ENCODE results near the gene KANSL1. TPM values are rescaled to one million over a fixed set of nuclear protein-coding genes. Genes with fewer than 3 reads are reported as not detected.

Gene KANSL1
- total and polyA plus RNA-seq, 9 of the 15 experiments (the other 6 are each of a cell fraction or from before 2014, with no cell fraction given), result 3.6 to 55.4 (median 31.8) TPM

- TF ChIP-seq UBTF (IDR thresholded peaks at IDR 0.05; ENCODE audit: borderline replicate concordance in 1 of 2, low read depth in 2 of 2, low read length in 2 of 2), result 0 out of 4 replicates have a peak, but pooled peaks of 1 of the 2 experiments have one; percentile 76
- TF ChIP-seq PHF20 (IDR thresholded peaks at IDR 0.05; ENCODE audit: partially characterized antibody), result peak; percentile 43
- TF ChIP-seq GABPA (tag; conservative IDR thresholded peaks at IDR 0.05; ENCODE audit: low read depth), result no peak
- no peak for TF ChIP-seq KLF1 (tag; IDR thresholded peaks at IDR 0.05)
- no peak for TF ChIP-seq THRA (IDR thresholded peaks at IDR 0.05)
- no peak for TF ChIP-seq RBM22 (IDR thresholded peaks at IDR 0.05; ENCODE audit: low read depth, low read length, poor library complexity, severe bottlenecking)
- no peak for TF ChIP-seq DMBX1 (CRISPR knock-in tag; IDR thresholded peaks at IDR 0.05; ENCODE audit: borderline replicate concordance)
- no peak for TF ChIP-seq JUN (IDR thresholded peaks at IDR 0.05; ENCODE audit: borderline replicate concordance, low read depth, low read length)
- TF ChIP-seq JUN (CRISPR knock-in tag; IDR thresholded peaks at IDR 0.05; ENCODE audit: borderline replicate concordance), result no peak
- TF ChIP-seq ILF3 (IDR thresholded peaks at IDR 0.05; ENCODE audit: borderline replicate concordance), result no peak
- TF ChIP-seq SMARCA5 (IDR thresholded peaks at IDR 0.05), result no peak
- peak; percentile 59 for TF ChIP-seq CBFA2T2 (conservative IDR thresholded peaks at IDR 0.05)
- TF ChIP-seq E4F1 (CRISPR knock-in tag; IDR thresholded peaks at IDR 0.05; ENCODE audit: borderline replicate concordance), result 0 out of 2 replicates have a peak, but pooled peaks have one; percentile 38
- TF ChIP-seq TFAM (CRISPR knock-in tag; conservative IDR thresholded peaks at IDR 0.05), result no peak
- no peak for TF ChIP-seq AFF4 (CRISPR knock-in tag; IDR thresholded peaks at IDR 0.05)
- 0 out of 4 replicates have a peak, but pooled peaks of 1 of the 2 experiments have one; percentile 3 for TF ChIP-seq NONO (IDR thresholded peaks at IDR 0.05; ENCODE audit: low read depth in 2 of 2, low read length in 1 of 2)
These were observed 1.7 kb downstream of the KANSL1 start (continued) for GRCh38 chr17:46191322-46192188.

Data from K562 (cell line).